Kidney epithelial cell (primary cell): ENCODE data around the gene TNFRSF21. TPM values are rescaled to one million over a fixed set of nuclear protein-coding genes. Genes with fewer than 3 reads are reported as not detected.

Experiments used
- DNase-seq: peaks from one replicate; pipeline ENCODE4 v3.0.0-alpha.2; 2010; ENCODE audit warnings: low read depth
- H3K27me3 ChIP-seq: 2 replicates; pipeline ENCODE4 v1.6.0; 2011; ENCODE audit warnings: low read length; ENCODE audit not compliant: control insufficient read depth, insufficient read depth
- H3K36me3 ChIP-seq: 2 replicates; pipeline ENCODE4 v1.5.1; 2011; ENCODE audit warnings: low read length; ENCODE audit not compliant: control insufficient read depth, insufficient read depth
- H3K4me3 ChIP-seq: 2 replicates; pipeline ENCODE4 v1.5.1; 2011; ENCODE audit warnings: low read depth, mild to moderate bottlenecking, control low read depth, low read length
- total RNA-seq: library from RNA; depleted of rRNA; stranded (reverse); fragments of >200 nt; gene quantifications from 2 replicates; pipeline ENCODE4 v1.2.3, GENCODE V29; 2015
- TF ChIP-seq, protein P1 (sequence below): IDR thresholded peaks from 2 replicates; pipeline ENCODE4 v1.5.1; 2011; ENCODE audit warnings: mild to moderate bottlenecking, moderate library complexity, low read length, control low read depth, inconsistent platforms; ENCODE audit not compliant: insufficient read depth, poor library complexity, severe bottlenecking

Gene TNFRSF21
- total RNA-seq, 1 donor from 2014 or later: 54.6 TPM

DNA sequence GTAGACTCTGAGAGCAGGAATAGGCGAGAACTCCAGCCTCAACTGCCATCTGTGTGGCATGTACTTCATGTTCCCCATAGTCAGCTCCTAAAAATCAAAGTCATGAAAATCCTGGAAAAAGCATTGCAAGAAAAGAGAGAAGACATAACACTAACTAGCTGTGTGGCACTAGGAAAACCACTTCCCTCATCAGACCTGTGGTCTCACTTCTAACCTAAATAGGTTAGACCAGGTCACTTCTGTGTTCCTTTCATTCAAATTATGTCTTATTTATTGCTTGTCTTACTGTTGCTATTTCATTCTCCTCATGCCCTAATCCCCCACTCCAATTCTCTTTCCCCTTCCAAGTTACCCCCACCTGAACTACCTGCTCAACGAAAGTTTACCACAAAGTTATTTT lies 70.2 kb downstream of the TNFRSF21 start:
- TF ChIP-seq, protein P1, sequence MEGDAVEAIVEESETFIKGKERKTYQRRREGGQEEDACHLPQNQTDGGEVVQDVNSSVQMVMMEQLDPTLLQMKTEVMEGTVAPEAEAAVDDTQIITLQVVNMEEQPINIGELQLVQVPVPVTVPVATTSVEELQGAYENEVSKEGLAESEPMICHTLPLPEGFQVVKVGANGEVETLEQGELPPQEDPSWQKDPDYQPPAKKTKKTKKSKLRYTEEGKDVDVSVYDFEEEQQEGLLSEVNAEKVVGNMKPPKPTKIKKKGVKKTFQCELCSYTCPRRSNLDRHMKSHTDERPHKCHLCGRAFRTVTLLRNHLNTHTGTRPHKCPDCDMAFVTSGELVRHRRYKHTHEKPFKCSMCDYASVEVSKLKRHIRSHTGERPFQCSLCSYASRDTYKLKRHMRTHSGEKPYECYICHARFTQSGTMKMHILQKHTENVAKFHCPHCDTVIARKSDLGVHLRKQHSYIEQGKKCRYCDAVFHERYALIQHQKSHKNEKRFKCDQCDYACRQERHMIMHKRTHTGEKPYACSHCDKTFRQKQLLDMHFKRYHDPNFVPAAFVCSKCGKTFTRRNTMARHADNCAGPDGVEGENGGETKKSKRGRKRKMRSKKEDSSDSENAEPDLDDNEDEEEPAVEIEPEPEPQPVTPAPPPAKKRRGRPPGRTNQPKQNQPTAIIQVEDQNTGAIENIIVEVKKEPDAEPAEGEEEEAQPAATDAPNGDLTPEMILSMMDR: no peak
- Histone ChIP-seq H3K36me3 (no peaks in the 10 kb centered on the region), H3K27me3 (no peaks in the 10 kb centered on the region), H3K4me3 (no peak overlapping the region)
- no peak for DNase-seq

DNA sequence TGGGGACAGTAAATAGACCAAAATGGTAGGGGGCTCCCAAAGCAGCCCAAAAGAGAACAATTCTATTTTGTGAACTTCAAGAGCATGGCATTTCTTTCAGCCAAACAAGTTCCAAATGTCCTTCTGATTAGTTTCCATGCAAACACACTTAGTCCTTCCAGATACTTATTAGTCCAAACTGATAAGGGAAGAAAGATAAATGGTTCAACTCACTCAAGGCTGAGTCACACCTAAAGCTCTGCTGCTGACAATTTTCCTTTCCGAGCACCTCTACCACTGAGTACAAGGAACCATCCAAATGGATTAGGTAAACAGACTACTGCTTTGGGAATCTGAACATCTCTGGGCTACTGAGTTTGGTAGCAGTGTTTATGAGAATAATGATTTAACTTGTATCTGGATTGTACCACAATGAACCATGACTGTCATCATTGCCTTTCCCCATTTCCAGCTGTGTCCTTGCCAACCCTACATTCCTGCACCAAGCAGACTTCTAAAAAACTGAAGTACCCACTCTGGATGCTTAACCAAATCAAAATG lies 71.2 kb downstream of the TNFRSF21 start:
- H3K27me3 ChIP-seq: no peaks in the 10 kb centered on the region
- no peak for DNase-seq
- no peaks in the 10 kb centered on the region for H3K36me3 ChIP-seq
- no peak overlapping the region for H3K4me3 ChIP-seq
- TF ChIP-seq, protein P1: no peak

DNA sequence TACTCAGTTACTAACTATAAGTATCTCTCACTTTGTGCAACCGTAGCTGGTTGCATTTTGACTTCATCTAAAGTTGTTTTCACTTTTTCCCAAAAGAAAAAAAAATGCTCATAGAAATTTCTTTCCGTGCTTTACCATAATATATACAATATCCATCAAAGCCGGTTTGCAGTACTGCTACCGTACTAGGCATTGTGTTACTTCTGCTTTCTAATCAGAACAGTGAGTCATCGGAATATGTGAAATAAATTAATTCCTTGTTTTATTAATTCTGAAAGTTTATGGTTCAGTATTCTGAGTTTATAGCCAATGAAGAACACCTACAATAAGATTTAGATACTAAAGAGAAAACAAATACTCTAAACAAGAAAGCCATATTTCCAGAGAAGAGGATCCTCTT lies 72.5 kb downstream of the TNFRSF21 start:
- DNase-seq: no peak
- H3K4me3 ChIP-seq: no peak overlapping the region
- TF ChIP-seq, protein P1: no peak
- H3K36me3 ChIP-seq: no peaks in the 10 kb centered on the region
- H3K27me3 ChIP-seq: no peaks in the 10 kb centered on the region

DNA sequence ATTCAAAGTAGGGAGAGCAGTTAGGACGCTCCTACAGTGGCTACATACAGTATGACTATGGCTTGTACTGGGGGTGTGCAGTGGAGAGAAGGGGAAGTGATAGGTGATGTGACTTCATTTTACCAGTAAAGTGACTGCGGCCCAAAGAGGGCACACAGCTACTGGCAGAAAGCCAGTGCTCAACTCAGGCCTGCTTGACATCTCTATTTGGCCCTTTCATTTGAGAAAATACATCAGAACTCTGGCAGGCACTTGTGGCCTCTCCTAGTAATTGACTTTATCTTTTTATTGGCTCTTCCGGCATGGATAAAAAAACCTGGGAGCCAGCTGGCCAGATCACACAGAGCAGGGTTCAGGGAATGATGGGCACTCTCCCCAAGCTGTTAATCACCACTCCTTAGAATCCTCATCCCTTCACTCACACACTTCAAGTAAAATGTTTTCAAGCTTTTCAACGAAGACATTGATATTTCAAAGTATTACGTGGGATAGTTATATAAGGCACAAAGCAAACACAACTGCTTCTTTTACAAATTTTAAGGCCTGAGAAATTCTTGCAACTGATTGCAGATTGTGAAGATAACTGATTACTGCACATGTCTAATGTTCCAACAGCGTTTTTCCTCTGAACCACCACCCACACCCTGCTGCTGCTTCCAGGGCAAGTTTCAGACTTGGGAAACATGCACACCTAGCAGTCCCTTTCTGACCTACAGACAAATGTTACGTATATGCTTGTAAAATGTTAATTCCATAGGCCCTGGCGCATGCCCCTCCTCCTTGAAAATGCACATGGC lies 73.5 kb downstream of the TNFRSF21 start:
- Histone ChIP-seq H3K36me3 (no peaks in the 10 kb centered on the region), H3K4me3 (no peak overlapping the region)
- TF ChIP-seq, protein P1: no peak

DNA sequence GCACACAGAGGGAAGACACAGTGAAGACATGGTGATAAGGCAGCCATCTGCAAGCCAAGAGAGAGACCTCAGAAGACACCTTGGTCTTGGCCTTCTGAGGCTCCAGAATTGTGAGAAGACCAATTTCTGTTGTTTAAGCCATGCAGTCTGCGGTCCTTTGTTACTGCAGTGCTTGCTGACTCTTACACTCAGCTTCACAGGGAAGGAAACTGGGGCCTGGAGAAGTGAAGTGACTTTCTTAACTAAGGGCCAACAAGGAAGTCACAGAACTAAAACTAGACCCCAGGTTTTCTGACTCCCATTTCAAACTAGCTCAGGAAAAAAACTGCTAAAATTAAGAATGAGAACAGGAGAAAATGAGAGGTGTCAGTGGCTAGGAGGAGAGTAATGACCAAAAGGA lies 74.3 kb downstream of the TNFRSF21 start:
- TF ChIP-seq, protein P1: no peak
- no peaks in the 10 kb centered on the region for H3K36me3 ChIP-seq
- no peaks in the 10 kb centered on the region for H3K27me3 ChIP-seq
- H3K4me3 ChIP-seq: no peak overlapping the region
- DNase-seq: no peak

More for the DNA sequence above, 73.5 kb downstream of the TNFRSF21 start:
- no peak for DNase-seq
- no peaks in the 10 kb centered on the region for H3K27me3 ChIP-seq

DNA sequence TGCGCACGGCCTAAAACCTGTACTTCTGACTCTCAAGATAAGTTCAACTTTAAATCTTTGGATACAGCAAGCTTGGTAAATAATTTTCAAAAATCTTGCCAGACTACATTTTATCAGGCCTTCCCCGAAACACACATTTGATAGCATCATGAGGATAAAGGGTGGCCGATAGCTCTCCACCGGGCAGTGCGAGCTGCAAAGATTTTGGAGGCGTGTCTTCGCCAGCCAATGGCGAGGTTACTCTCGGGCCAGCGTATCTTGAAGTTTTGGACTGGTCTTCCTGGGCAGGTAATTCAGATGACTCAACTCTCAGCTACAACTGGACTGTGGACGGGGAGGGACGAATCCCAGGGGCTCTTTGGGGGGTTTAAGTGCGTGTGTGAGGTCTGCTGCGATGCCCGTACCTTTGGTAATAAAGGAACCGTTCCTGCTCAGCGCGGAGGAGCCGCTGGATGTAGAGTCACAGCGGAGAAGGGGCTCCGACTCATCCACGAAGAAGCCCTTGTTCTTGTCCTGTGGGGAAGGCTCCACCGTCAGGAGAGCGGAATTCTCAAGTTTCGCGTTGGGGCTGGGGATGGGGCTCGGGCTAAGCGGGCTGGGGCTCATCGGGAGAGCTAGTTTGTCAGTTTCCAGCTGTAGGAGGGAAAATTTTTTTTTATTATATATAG lies 75.3 kb downstream of the TNFRSF21 start:
- Histone ChIP-seq H3K36me3 (no peaks in the 10 kb centered on the region), H3K4me3 (no peak overlapping the region), H3K27me3 (no peaks in the 10 kb centered on the region)
- DNase-seq: no peak
- TF ChIP-seq, protein P1: no peak
